HepG2 (cell line): Measurements from ENCODE around the gene CCDC148. TPM values are rescaled to one million over a fixed set of nuclear protein-coding genes. Genes with fewer than 3 reads are reported as not detected.

ENCODE experiments used
- ATAC-seq: fragments of 200-7000 bp; cut with Tn5 transposase; 3 replicates; pipeline ENCODE4 v1.9.1; 2020; ENCODE audit warnings: mild to moderate bottlenecking, moderate library complexity
- BruUV-seq: library from RNA; stranded (reverse); fragments of 400-500 nt; replicated peaks from 2 replicates; lab custom pipeline; 2021; lab: Mats Ljungman, UMichigan
- CTCF ChIA-PET: fragments of 300-600 bp; formaldehyde crosslinking; extraction: SDS; loops from one replicate; lab custom pipeline; 2021; ENCODE audit warnings: low total read pairs, inconsistent platforms, low intra/inter-chr PET ratio; lab: Yijun Ruan, JAX
- POLR2A ChIA-PET: fragments of 350-600 bp; sonication (Branson Sonifier 250); formaldehyde crosslinking; loops from one replicate; lab custom pipeline; 2020; ENCODE audit warnings: antibody characterized with exemption, inconsistent platforms; lab: Yijun Ruan, JAX
- DNase-seq: peaks from one replicate; pipeline ENCODE4 v3.0.0-alpha.2; 2015; ENCODE audit warnings: low spot score
- FAIRE-seq: peaks from 3 replicates; lab custom pipeline; 2011; peaks lifted over from hg19 to GRCh38; lab: Jason Lieb, UNC
- H2AFZ ChIP-seq: one replicate; pipeline ENCODE4 v1.6.1; 2011; ENCODE audit warnings: low read length, inconsistent platforms
- H3K27ac ChIP-seq: fragments of 300-600 bp; 3 replicates; pipeline ENCODE4 v1.8.0; 2011; ENCODE audit warnings: mixed run types, mild to moderate bottlenecking, mixed read lengths, low read length, inconsistent platforms; ENCODE audit not compliant: insufficient read depth; ENCODE audit errors: extremely low read length
- H3K27me3 ChIP-seq, 2 experiments: fragments of 200-600 bp in 1 of 2; 2 replicates in 1 of 2; 3 replicates in 1 of 2; pipeline versions ENCODE4 v1.6.0 to v1.8.0; 2011; ENCODE audit warnings: low read length in 2 of 2, mild to moderate bottlenecking in 2 of 2, moderate library complexity in 2 of 2, inconsistent platforms in 1 of 2; ENCODE audit not compliant: insufficient read depth in 2 of 2, control insufficient read depth in 1 of 2
- H3K36me3 ChIP-seq, 2 experiments: fragments of 200-600 bp in 1 of 2; replicated peaks in 1 of 2; 2 replicates in 1 of 2; 3 replicates in 1 of 2; pipeline versions ENCODE4 v1.5.1 to v1.8.0; 2011; ENCODE audit warnings: low read length in 2 of 2, inconsistent platforms in 1 of 2; ENCODE audit not compliant: insufficient read depth in 2 of 2, control insufficient read depth in 1 of 2
- H3K4me1 ChIP-seq: 2 replicates; pipeline ENCODE4 v1.5.1; 2012; ENCODE audit warnings: low read length, inconsistent platforms; ENCODE audit not compliant: insufficient read depth
- H3K4me2 ChIP-seq: 2 replicates; pipeline ENCODE4 v1.6.0; 2011; ENCODE audit warnings: low read depth, low read length, inconsistent platforms
- H3K4me3 ChIP-seq, 3 experiments: fragments of 200-600 bp in 1 of 3; sonication (generic), shearing (Covaris generic) in 1 of 3; replicated peaks in 1 of 3; 2 replicates each; pipeline ENCODE4 v1.5.1; 2011 to 2016; ENCODE audit warnings: low read length in 3 of 3, inconsistent platforms in 2 of 3, low read depth in 2 of 3, mild to moderate bottlenecking in 2 of 3, control low read depth in 1 of 3, mixed read lengths in 1 of 3; ENCODE audit not compliant: insufficient read depth in 1 of 3
- H3K79me2 ChIP-seq: one replicate; pipeline ENCODE4 v1.6.1; 2011; ENCODE audit warnings: low read length, inconsistent platforms; ENCODE audit not compliant: insufficient read depth
- H3K9ac ChIP-seq: 2 replicates; pipeline ENCODE4 v1.6.0; 2011; ENCODE audit warnings: mild to moderate bottlenecking, low read depth, low read length, inconsistent platforms; ENCODE audit not compliant: insufficient read depth
- H3K9me3 ChIP-seq: 2 replicates; pipeline ENCODE4 v1.5.1; 2012; ENCODE audit warnings: mild to moderate bottlenecking, low read length
- H4K20me1 ChIP-seq: 2 replicates; pipeline ENCODE4 v1.6.0; 2011; ENCODE audit warnings: inconsistent platforms, mild to moderate bottlenecking, low read length, moderate library complexity; ENCODE audit not compliant: insufficient read depth
- FOXC1 ChIP-seq: sonication (generic); formaldehyde crosslinking; IDR thresholded peaks from 2 replicates; pipeline ENCODE4 v1.8.0; 2022; ENCODE audit warnings: mild to moderate bottlenecking, missing genetic modification reagents, borderline replicate concordance
- MAFF ChIP-seq: IDR thresholded peaks from 2 replicates; pipeline ENCODE4 v1.6.1; 2011; ENCODE audit warnings: low read depth, low read length, improper control_type of control experiment
- MAFK ChIP-seq, 2 experiments: IDR thresholded peaks in 1 of 2; conservative IDR thresholded peaks in 1 of 2; 2 replicates each; pipeline ENCODE4 v1.6.1; 2011; ENCODE audit warnings: improper control_type of control experiment in 2 of 2, low read length in 2 of 2
- RFX3 ChIP-seq: IDR thresholded peaks from 2 replicates; pipeline ENCODE4 v1.6.1; 2016; ENCODE audit warnings: missing biosample characterization, missing genetic modification reagents
- SALL1 ChIP-seq: sonication (generic); formaldehyde crosslinking; IDR thresholded peaks from 2 replicates; pipeline ENCODE4 v1.8.0; 2022; ENCODE audit warnings: mild to moderate bottlenecking, missing genetic modification reagents
- SMAD1 ChIP-seq: sonication (generic); formaldehyde crosslinking; IDR thresholded peaks from 2 replicates; pipeline ENCODE4 v1.4.0; 2020; ENCODE audit warnings: missing genetic modification reagents, low read depth, mild to moderate bottlenecking, borderline replicate concordance
- STAT5B ChIP-seq: sonication (generic); formaldehyde crosslinking; IDR thresholded peaks from 2 replicates; pipeline ENCODE4 v1.4.0; 2020; ENCODE audit warnings: missing genetic modification reagents
- TSC22D2 ChIP-seq: sonication (generic); formaldehyde crosslinking; IDR thresholded peaks from 2 replicates; pipeline ENCODE4 v1.5.1; 2020; ENCODE audit warnings: missing genetic modification reagents, mild to moderate bottlenecking, borderline replicate concordance
- ZBTB20 ChIP-seq: sonication (generic); formaldehyde crosslinking; IDR thresholded peaks from 2 replicates; pipeline ENCODE4 v1.8.1; 2023; ENCODE audit warnings: missing genetic modification reagents, low read depth, mild to moderate bottlenecking, borderline replicate concordance
- WGBS: methylation state at CpG from one replicate; pipeline ENCODE4 v1.1.6; 2017; ENCODE audit warnings: low lambda C conversion rate; 5-methylcytosine and 5-hydroxymethylcytosine counted together
- in situ Hi-C: cut with HindIII; loops from 2 replicates; pipeline ENCODE4 v1.10.0; 2017; ENCODE audit warnings: low pct_unique_long_range_greater_than_20kb; ENCODE audit not compliant: extremely low pct_ligation_motif_present
- intact Hi-C: fragments of 100-400 bp; cut with micrococcal nuclease; formaldehyde crosslinking; loops from one replicate; pipeline ENCODE4 v1.10.0; 2022; ENCODE audit not compliant: unreplicated experiment
- polyA plus RNA-seq, 8 experiments: library from polyadenylated mRNA; depleted of rRNA in 3 of 8; stranded (reverse) in 7 of 8; unstranded in 1 of 8; fragments of >200 nt; fragmentation: Illumina TruSeq in 4 of 8; extraction: Trizol in 4 of 8; gene quantifications; 2 replicates each; pipeline versions ENCODE4 v1.2.1 to v1.2.3, GENCODE V29; 2011 to 2016; ENCODE audit warnings: low read depth in 4 of 8, missing spikeins in 1 of 8, mixed read lengths in 1 of 8; ENCODE audit not compliant: insufficient read depth in 1 of 8
- total RNA-seq, 5 experiments: library from RNA; depleted of rRNA; stranded (reverse); fragments of >200 nt; fragmentation: Illumina TruSeq; extraction: Trizol; gene quantifications; 2 replicates each; pipeline ENCODE4 v1.2.3, GENCODE V29; 2016; ENCODE audit warnings: low read depth in 1 of 5
- TF ChIP-seq, protein P1 (sequence below): sonication (generic); formaldehyde crosslinking; IDR thresholded peaks from 2 replicates; pipeline ENCODE4 v1.8.0; 2023; ENCODE audit warnings: mild to moderate bottlenecking, missing genetic modification reagents
- TF ChIP-seq, protein P2 (sequence below): IDR thresholded peaks from 2 replicates; pipeline ENCODE4 v1.6.1; 2016; ENCODE audit warnings: control low read depth
- TF ChIP-seq, protein P3 (sequence below), 2 experiments: sonication (generic) in 1 of 2; formaldehyde crosslinking in 1 of 2; IDR thresholded peaks; 2 replicates each; pipeline versions ENCODE4 v1.6.1 to v1.9.0; 2014 to 2022; ENCODE audit warnings: antibody characterized with exemption in 1 of 2, borderline replicate concordance in 1 of 2, inconsistent platforms in 1 of 2, low read depth in 1 of 2, missing genetic modification reagents in 1 of 2
- TF ChIP-seq, protein P4 (sequence below): sonication (generic); formaldehyde crosslinking; IDR thresholded peaks from 2 replicates; pipeline ENCODE4 v1.8.0; 2022; ENCODE audit warnings: mild to moderate bottlenecking, missing genetic modification reagents; ENCODE audit not compliant: insufficient replicate concordance
- TF ChIP-seq, protein P5 (sequence below): IDR thresholded peaks from 2 replicates; pipeline ENCODE4 v1.6.1; 2016; ENCODE audit warnings: mild to moderate bottlenecking, missing biosample characterization, missing genetic modification reagents

The CCDC148 gene
- total and polyA plus RNA-seq, 2 of the 13 experiments (the other 11 are each of a cell fraction or from before 2014, with no cell fraction given): 0.30 to 0.49 TPM

DNA sequence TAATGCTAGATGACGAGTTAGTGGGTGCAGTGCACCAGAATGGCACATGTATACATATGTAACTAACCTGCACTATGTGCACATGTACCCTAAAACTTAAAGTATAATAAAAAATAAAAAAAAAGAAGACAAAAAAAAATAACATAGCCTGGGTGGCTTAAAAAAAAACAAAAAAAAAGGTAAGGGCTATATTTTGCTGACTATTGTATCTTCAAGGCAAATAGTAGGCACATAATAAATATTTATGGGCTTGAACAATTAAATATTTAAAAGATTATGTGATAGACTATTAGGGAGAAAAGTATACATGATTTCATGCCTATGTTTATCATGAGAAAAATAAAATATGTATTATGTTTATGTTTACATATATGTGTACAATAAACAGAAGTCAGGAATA is 99.4 kb downstream of the CCDC148 start:
- H3K4me3 ChIP-seq: no peak overlapping the region
- no peak for DNase-seq
- intact Hi-C loops: no loop called here
- H4K20me1 ChIP-seq: no peaks in the 10 kb centered on the region
- WGBS: 0% methylated on average over 1 of the region's 1 CpG
- H3K9ac ChIP-seq: no peak overlapping the region
- no peaks in the 10 kb centered on the region for H3K9me3 ChIP-seq
- in situ Hi-C loops: no loop called here
- ChIA-PET POLR2A (no interaction called here), CTCF (no interaction called here)
- H3K36me3 ChIP-seq: no peaks in the 10 kb centered on the region
- H3K79me2 ChIP-seq: no peaks in the 10 kb centered on the region
- H2AFZ ChIP-seq: no peak overlapping the region
- FAIRE-seq: no peak
- no TSS peak for BruUV-seq
- no peak for ATAC-seq
- no peak overlapping the region for H3K27ac ChIP-seq
- H3K27me3 ChIP-seq: no peaks in the 10 kb centered on the region
- H3K4me1 ChIP-seq: peaks cover 15% of the 10 kb centered on the region
- TF ChIP-seq MAFK (conservative IDR thresholded peaks at IDR 0.05 in 1 of 2, IDR thresholded peaks at IDR 0.05 in 1 of 2; ENCODE audit: low read length in 2 of 2) (peak; percentile 27 to 63; a peak in 2 of 4 replicates), FOXC1 (CRISPR knock-in tag) (no peak), STAT5B (CRISPR knock-in tag) (no peak), MAFF (peak; percentile 48; the same call in 1 of the 2 replicates), TSC22D2 (CRISPR knock-in tag) (no peak), SMAD1 (no peak), SALL1 (CRISPR knock-in tag) (no peak), ZBTB20 (CRISPR knock-in tag) (no peak), RFX3 (CRISPR knock-in tag) (no peak)
- TF ChIP-seq, protein P1, sequence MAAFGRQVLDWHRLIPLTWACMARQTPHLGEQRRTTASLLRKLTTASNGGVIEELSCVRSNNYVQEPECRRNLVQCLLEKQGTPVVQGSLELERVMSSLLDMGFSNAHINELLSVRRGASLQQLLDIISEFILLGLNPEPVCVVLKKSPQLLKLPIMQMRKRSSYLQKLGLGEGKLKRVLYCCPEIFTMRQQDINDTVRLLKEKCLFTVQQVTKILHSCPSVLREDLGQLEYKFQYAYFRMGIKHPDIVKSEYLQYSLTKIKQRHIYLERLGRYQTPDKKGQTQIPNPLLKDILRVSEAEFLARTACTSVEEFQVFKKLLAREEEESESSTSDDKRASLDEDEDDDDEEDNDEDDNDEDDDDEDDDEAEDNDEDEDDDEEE (CRISPR knock-in tag): no peak
- TF ChIP-seq, protein P2, sequence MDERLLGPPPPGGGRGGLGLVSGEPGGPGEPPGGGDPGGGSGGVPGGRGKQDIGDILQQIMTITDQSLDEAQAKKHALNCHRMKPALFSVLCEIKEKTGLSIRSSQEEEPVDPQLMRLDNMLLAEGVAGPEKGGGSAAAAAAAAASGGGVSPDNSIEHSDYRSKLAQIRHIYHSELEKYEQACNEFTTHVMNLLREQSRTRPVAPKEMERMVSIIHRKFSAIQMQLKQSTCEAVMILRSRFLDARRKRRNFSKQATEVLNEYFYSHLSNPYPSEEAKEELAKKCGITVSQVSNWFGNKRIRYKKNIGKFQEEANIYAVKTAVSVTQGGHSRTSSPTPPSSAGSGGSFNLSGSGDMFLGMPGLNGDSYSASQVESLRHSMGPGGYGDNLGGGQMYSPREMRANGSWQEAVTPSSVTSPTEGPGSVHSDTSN (CRISPR knock-in tag): no peak
- TF ChIP-seq, protein P3, sequence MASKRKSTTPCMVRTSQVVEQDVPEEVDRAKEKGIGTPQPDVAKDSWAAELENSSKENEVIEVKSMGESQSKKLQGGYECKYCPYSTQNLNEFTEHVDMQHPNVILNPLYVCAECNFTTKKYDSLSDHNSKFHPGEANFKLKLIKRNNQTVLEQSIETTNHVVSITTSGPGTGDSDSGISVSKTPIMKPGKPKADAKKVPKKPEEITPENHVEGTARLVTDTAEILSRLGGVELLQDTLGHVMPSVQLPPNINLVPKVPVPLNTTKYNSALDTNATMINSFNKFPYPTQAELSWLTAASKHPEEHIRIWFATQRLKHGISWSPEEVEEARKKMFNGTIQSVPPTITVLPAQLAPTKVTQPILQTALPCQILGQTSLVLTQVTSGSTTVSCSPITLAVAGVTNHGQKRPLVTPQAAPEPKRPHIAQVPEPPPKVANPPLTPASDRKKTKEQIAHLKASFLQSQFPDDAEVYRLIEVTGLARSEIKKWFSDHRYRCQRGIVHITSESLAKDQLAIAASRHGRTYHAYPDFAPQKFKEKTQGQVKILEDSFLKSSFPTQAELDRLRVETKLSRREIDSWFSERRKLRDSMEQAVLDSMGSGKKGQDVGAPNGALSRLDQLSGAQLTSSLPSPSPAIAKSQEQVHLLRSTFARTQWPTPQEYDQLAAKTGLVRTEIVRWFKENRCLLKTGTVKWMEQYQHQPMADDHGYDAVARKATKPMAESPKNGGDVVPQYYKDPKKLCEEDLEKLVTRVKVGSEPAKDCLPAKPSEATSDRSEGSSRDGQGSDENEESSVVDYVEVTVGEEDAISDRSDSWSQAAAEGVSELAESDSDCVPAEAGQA (IDR thresholded peaks at IDR 0.05; ENCODE audit: low read depth): no peak
- TF ChIP-seq, protein P3 (CRISPR knock-in tag; IDR thresholded peaks at IDR 0.05; ENCODE audit: borderline replicate concordance): no peak
- TF ChIP-seq, protein P4, sequence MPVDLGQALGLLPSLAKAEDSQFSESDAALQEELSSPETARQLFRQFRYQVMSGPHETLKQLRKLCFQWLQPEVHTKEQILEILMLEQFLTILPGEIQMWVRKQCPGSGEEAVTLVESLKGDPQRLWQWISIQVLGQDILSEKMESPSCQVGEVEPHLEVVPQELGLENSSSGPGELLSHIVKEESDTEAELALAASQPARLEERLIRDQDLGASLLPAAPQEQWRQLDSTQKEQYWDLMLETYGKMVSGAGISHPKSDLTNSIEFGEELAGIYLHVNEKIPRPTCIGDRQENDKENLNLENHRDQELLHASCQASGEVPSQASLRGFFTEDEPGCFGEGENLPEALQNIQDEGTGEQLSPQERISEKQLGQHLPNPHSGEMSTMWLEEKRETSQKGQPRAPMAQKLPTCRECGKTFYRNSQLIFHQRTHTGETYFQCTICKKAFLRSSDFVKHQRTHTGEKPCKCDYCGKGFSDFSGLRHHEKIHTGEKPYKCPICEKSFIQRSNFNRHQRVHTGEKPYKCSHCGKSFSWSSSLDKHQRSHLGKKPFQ: no peak
- TF ChIP-seq, protein P5, sequence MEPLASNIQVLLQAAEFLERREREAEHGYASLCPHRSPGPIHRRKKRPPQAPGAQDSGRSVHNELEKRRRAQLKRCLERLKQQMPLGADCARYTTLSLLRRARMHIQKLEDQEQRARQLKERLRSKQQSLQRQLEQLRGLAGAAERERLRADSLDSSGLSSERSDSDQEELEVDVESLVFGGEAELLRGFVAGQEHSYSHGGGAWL (CRISPR knock-in tag): no peak
- TF ChIP-seq, all 625 proteins: peak for 2
- no peak overlapping the region for H3K4me2 ChIP-seq
